Tibial artery (tissue), 4 donors: Measurements from ENCODE around the gene TTLL11.

Source experiments
- DNase-seq, 2 donors: peaks; one replicate each; pipeline ENCODE4 v3.0.0-alpha.2; 2019
- H3K27ac ChIP-seq, 2 donors: fragments of 200-600 bp; sonication (generic) in 1 of 2; 1 replicate in 1 of 2; 2 replicates in 1 of 2; pipeline ENCODE4 v1.5.1; 2018 to 2019; ENCODE audit warnings: mild to moderate bottlenecking in 1 of 2
- H3K27me3 ChIP-seq, 2 donors: fragments of 200-600 bp; sonication (generic) in 1 of 2; one replicate each; pipeline versions ENCODE4 v1.5.1 to v1.6.0; 2016 to 2019
- H3K36me3 ChIP-seq, 3 donors: fragments of 200-600 bp; sonication (generic) in 2 of 3; one replicate each; pipeline ENCODE4 v1.5.1; 2016 to 2019; ENCODE audit warnings: mild to moderate bottlenecking in 2 of 3
- H3K4me1 ChIP-seq, 4 donors: fragments of 200-600 bp; sonication (generic) in 2 of 4; 1 replicate in 3 of 4; 2 replicates in 1 of 4; pipeline ENCODE4 v1.5.1; 2016 to 2019
- H3K4me3 ChIP-seq, 2 donors: fragments of 200-600 bp; sonication (generic) in 1 of 2; 1 replicate in 1 of 2; 2 replicates in 1 of 2; pipeline ENCODE4 v1.5.1; 2018 to 2019; ENCODE audit warnings: mild to moderate bottlenecking in 2 of 2
- H3K9me3 ChIP-seq, 3 donors: fragments of 200-600 bp; sonication (generic) in 1 of 3; one replicate each; pipeline ENCODE4 v1.5.1; 2016 to 2019
- CTCF ChIP-seq, 2 experiments: fragments of 200-600 bp in 1 of 2; fragments of 450-650 bp in 1 of 2; IDR thresholded peaks; one replicate each; pipeline ENCODE4 v1.5.1; 2017 to 2019; ENCODE audit warnings: antibody characterized with exemption in 2 of 2, mild to moderate bottlenecking in 1 of 2, moderate library complexity in 1 of 2
- intact Hi-C: fragments of 100-400 bp; cut with DNase I; formaldehyde crosslinking; loops from one replicate; pipeline ENCODE4 v1.15.0; 2023; ENCODE audit warnings: low total_unique reads

TTLL11 gene

GRCh38 chr9:122115176-122116035 lies 22.3 kb upstream of the TTLL11 start:
- TF ChIP-seq CTCF (IDR thresholded peaks at IDR 0.05): no peak
- intact Hi-C loops: no loop called here
- DNase-seq: no peak
- H3K4me1 ChIP-seq: no peaks in the 10 kb centered on the region
- no peaks in the 10 kb centered on the region for H3K9me3 ChIP-seq
- H3K4me3 ChIP-seq: no peak overlapping the region
- peaks cover 0 to 5% of the 10 kb centered on the region in 2 donors for H3K27me3 ChIP-seq
- no peaks in the 10 kb centered on the region for H3K36me3 ChIP-seq
- H3K27ac ChIP-seq: no peak overlapping the region

- DNase-seq: no peak
- intact Hi-C loops: no loop called here
- H3K36me3 ChIP-seq: no peaks in the 10 kb centered on the region
- no peaks in the 10 kb centered on the region for H3K9me3 ChIP-seq
- H3K4me3 ChIP-seq: no peak overlapping the region
- no peak overlapping the region for H3K27ac ChIP-seq
- H3K4me1 ChIP-seq: no peaks in the 10 kb centered on the region
- peaks cover 0 to 5% of the 10 kb centered on the region in 2 donors for H3K27me3 ChIP-seq
- TF ChIP-seq CTCF (IDR thresholded peaks at IDR 0.05): no peak
These were observed 20.5 kb upstream of the TTLL11 start for GRCh38 chr9:122113574-122113973.

- Histone ChIP-seq H3K27ac (no peak overlapping the region), H3K4me1 (no peaks in the 10 kb centered on the region), H3K4me3 (no peak overlapping the region), H3K36me3 (no peaks in the 10 kb centered on the region), H3K9me3 (no peaks in the 10 kb centered on the region), H3K27me3 (peaks cover 0 to 5% of the 10 kb centered on the region in 2 donors)
- intact Hi-C loops: no loop called here
- DNase-seq: no peak
- TF ChIP-seq CTCF (IDR thresholded peaks at IDR 0.05): no peak
These were observed 19.1 kb upstream of the TTLL11 start for GRCh38 chr9:122112238-122112637.

- no peak for TF ChIP-seq CTCF (IDR thresholded peaks at IDR 0.05)
- H3K4me3 ChIP-seq: no peak overlapping the region
- H3K27ac ChIP-seq: no peak overlapping the region
- intact Hi-C loops: no loop called here
- peaks cover 0 to 3% of the 10 kb centered on the region in 2 donors for H3K27me3 ChIP-seq
- no peak for DNase-seq
- no peaks in the 10 kb centered on the region for H3K36me3 ChIP-seq
- H3K4me1 ChIP-seq: no peaks in the 10 kb centered on the region
- no peaks in the 10 kb centered on the region for H3K9me3 ChIP-seq
These were observed 18.4 kb upstream of the TTLL11 start for GRCh38 chr9:122111413-122112085.

GRCh38 chr9:122110100-122110833 lies 17.2 kb upstream of the TTLL11 start:
- Histone ChIP-seq H3K27ac (no peak overlapping the region), H3K4me1 (no peaks in the 10 kb centered on the region), H3K27me3 (no peaks in the 10 kb centered on the region), H3K36me3 (no peaks in the 10 kb centered on the region), H3K9me3 (no peaks in the 10 kb centered on the region), H3K4me3 (no peak overlapping the region)
- intact Hi-C loops: no loop called here
- TF ChIP-seq CTCF (IDR thresholded peaks at IDR 0.05): no peak
- DNase-seq: no peak
